H1 (cell line): Measurements from ENCODE around the gene NKX6-1. TPM values are rescaled to one million over a fixed set of nuclear protein-coding genes. Genes with fewer than 3 reads are reported as not detected.

ENCODE experiments used
- CTCF ChIA-PET: fragments of 300-600 bp; sonication (Branson Sonifier 250); formaldehyde crosslinking; loops from one replicate; lab custom pipeline; 2021; ENCODE audit not compliant: partially characterized antibody; lab: Charles Lee
- POLR2A ChIA-PET: fragments of 300-600 bp; sonication (Branson Sonifier 250); formaldehyde crosslinking; loops from one replicate; lab custom pipeline; 2021; ENCODE audit warnings: inconsistent platforms; ENCODE audit not compliant: partially characterized antibody; lab: Charles Lee
- DNase-seq, 2 experiments: peaks; one replicate each; pipeline versions ENCODE4 v3.0.0 to v3.0.0-alpha.2; 2010 to 2022; ENCODE audit warnings: low spot score in 2 of 2, low read depth in 1 of 2, mixed read lengths in 1 of 2
- FAIRE-seq: peaks from 2 replicates; lab custom pipeline; 2011; peaks lifted over from hg19 to GRCh38; lab: Jason Lieb, UNC
- H2AFZ ChIP-seq: 2 replicates; pipeline ENCODE4 v1.8.1; 2012; ENCODE audit warnings: low read length, inconsistent platforms
- H2AK5ac ChIP-seq: 2 replicates; pipeline ENCODE4 v1.6.1; 2013; ENCODE audit warnings: low read depth, low read length
- H2BK120ac ChIP-seq: replicated peaks from 2 replicates; pipeline ENCODE3; 2013; ENCODE audit warnings: low read depth, low read length, inconsistent platforms
- H2BK12ac ChIP-seq: 2 replicates; pipeline ENCODE4 v1.6.1; 2013; ENCODE audit warnings: low read depth, low read length
- H2BK15ac ChIP-seq: 2 replicates; pipeline ENCODE4 v1.6.1; 2013; ENCODE audit warnings: low read length
- H2BK20ac ChIP-seq: 2 replicates; pipeline ENCODE4 v1.6.1; 2013; ENCODE audit warnings: low read length
- H2BK5ac ChIP-seq: 2 replicates; pipeline ENCODE4 v1.6.1; 2013; ENCODE audit warnings: low read depth, low read length
- H3K14ac ChIP-seq: 2 replicates; pipeline ENCODE4 v1.6.1; 2013; ENCODE audit warnings: inconsistent platforms; ENCODE audit not compliant: insufficient read length
- H3K18ac ChIP-seq: 2 replicates; pipeline ENCODE4 v1.6.1; 2013; ENCODE audit warnings: low read length; ENCODE audit errors: extremely low read depth
- H3K23ac ChIP-seq: 2 replicates; pipeline ENCODE4 v1.6.1; 2013; ENCODE audit warnings: inconsistent platforms; ENCODE audit not compliant: insufficient read length
- H3K23me2 ChIP-seq: 2 replicates; pipeline ENCODE4 v1.6.1; 2013; ENCODE audit warnings: low read depth, low read length
- H3K27ac ChIP-seq: 2 replicates; pipeline ENCODE4 v1.6.1; 2011; ENCODE audit warnings: low read depth, low read length, inconsistent platforms
- H3K27me3 ChIP-seq, 4 experiments: replicated peaks in 1 of 4; 1 replicate in 1 of 4; 2 replicates in 3 of 4; pipeline versions ENCODE4 v1.6.1 to v1.8.1; 2011 to 2013; ENCODE audit warnings: low read length in 3 of 4, mild to moderate bottlenecking in 3 of 4, inconsistent platforms in 2 of 4, mixed read lengths in 2 of 4, moderate library complexity in 1 of 4; ENCODE audit not compliant: control insufficient read depth in 3 of 4, insufficient read depth in 3 of 4; ENCODE audit errors: extremely low read depth in 1 of 4
- H3K36me3 ChIP-seq, 4 experiments: 2 replicates each; pipeline versions ENCODE4 v1.6.1 to v1.8.1; 2011 to 2013; ENCODE audit warnings: mild to moderate bottlenecking in 4 of 4, low read length in 3 of 4, moderate library complexity in 2 of 4, control low read depth in 1 of 4, inconsistent platforms in 1 of 4; ENCODE audit not compliant: insufficient read depth in 4 of 4, control insufficient read depth in 2 of 4
- H3K4ac ChIP-seq: replicated peaks from 2 replicates; pipeline ENCODE3; 2013; ENCODE audit warnings: low read length, low read depth, mixed read lengths, inconsistent platforms; ENCODE audit not compliant: insufficient read length
- H3K4me1 ChIP-seq, 4 experiments: replicated peaks in 1 of 4; 1 replicate in 1 of 4; 2 replicates in 3 of 4; pipeline versions ENCODE4 v1.6.1 to v1.8.1; 2011 to 2013; ENCODE audit warnings: low read length in 3 of 4, inconsistent platforms in 2 of 4, mixed read lengths in 1 of 4; ENCODE audit not compliant: insufficient read depth in 4 of 4, control insufficient read depth in 3 of 4
- H3K4me2 ChIP-seq, 2 experiments: 2 replicates each; pipeline versions ENCODE4 v1.6.1 to v1.8.1; 2011 to 2013; ENCODE audit warnings: low read depth in 2 of 2, low read length in 2 of 2, control low read depth in 1 of 2, inconsistent platforms in 1 of 2, mild to moderate bottlenecking in 1 of 2; ENCODE audit not compliant: insufficient read depth in 1 of 2
- H3K4me3 ChIP-seq, 4 experiments: fragments of 200-600, 300-600 bp in 1 of 4; sonication (generic), shearing (Covaris generic), sonication (Bioruptor Twin) in 1 of 4; 2 replicates each; pipeline versions ENCODE4 v1.5.1 to v1.8.1; 2011 to 2016; ENCODE audit warnings: low read length in 4 of 4, low read depth in 3 of 4, control low read depth in 2 of 4, inconsistent platforms in 2 of 4, mild to moderate bottlenecking in 2 of 4, mixed read lengths in 1 of 4, moderate library complexity in 1 of 4; ENCODE audit not compliant: insufficient read depth in 2 of 4; ENCODE audit errors: extremely low read depth in 1 of 4
- H3K56ac ChIP-seq: replicated peaks from 2 replicates; pipeline ENCODE3; 2013; ENCODE audit warnings: low read depth, mild to moderate bottlenecking, mixed read lengths, low read length, inconsistent platforms; ENCODE audit not compliant: insufficient read length
- H3K79me1 ChIP-seq: 2 replicates; pipeline ENCODE4 v1.6.1; 2013; ENCODE audit warnings: low read depth, low read length, control low read depth
- H3K79me2 ChIP-seq, 2 experiments: 2 replicates each; pipeline versions ENCODE4 v1.6.1 to v1.8.1; 2012 to 2013; ENCODE audit warnings: low read length in 2 of 2, mild to moderate bottlenecking in 2 of 2, inconsistent platforms in 1 of 2; ENCODE audit not compliant: insufficient read depth in 2 of 2, control insufficient read depth in 1 of 2
- H3K9ac ChIP-seq, 4 experiments: replicated peaks in 1 of 4; 1 replicate in 1 of 4; 2 replicates in 3 of 4; pipeline versions ENCODE4 v1.6.1 to v1.8.1; 2011 to 2013; ENCODE audit warnings: low read depth in 3 of 4, low read length in 3 of 4, control low read depth in 2 of 4, mild to moderate bottlenecking in 2 of 4, moderate library complexity in 2 of 4, inconsistent platforms in 1 of 4; ENCODE audit errors: extremely low read depth in 1 of 4
- H3K9me3 ChIP-seq, 2 experiments: 2 replicates each; pipeline versions ENCODE4 v1.6.1 to v1.8.1; 2012 to 2013; ENCODE audit warnings: mild to moderate bottlenecking in 2 of 2, moderate library complexity in 2 of 2, control low read depth in 1 of 2, inconsistent platforms in 1 of 2, low read depth in 1 of 2, low read length in 1 of 2, mixed read lengths in 1 of 2; ENCODE audit not compliant: insufficient read depth in 2 of 2
- H4K20me1 ChIP-seq, 2 experiments: replicated peaks in 1 of 2; 2 replicates each; pipeline versions ENCODE3 to v1.8.1; 2011 to 2013; ENCODE audit warnings: inconsistent platforms in 2 of 2, low read length in 2 of 2, mild to moderate bottlenecking in 1 of 2; ENCODE audit not compliant: insufficient read depth in 2 of 2, control insufficient read depth in 1 of 2
- H4K5ac ChIP-seq: 2 replicates; pipeline ENCODE4 v1.6.1; 2013; ENCODE audit warnings: low read length, low read depth, mixed read lengths, inconsistent platforms; ENCODE audit not compliant: insufficient read length
- H4K8ac ChIP-seq: 2 replicates; pipeline ENCODE4 v1.8.0; 2013; ENCODE audit warnings: mild to moderate bottlenecking, moderate library complexity, low read length, inconsistent platforms; ENCODE audit not compliant: insufficient read depth; ENCODE audit errors: extremely low read depth
- H4K91ac ChIP-seq: replicated peaks from 2 replicates; pipeline ENCODE3; 2013; ENCODE audit warnings: low read length, mixed read lengths, inconsistent platforms; ENCODE audit not compliant: insufficient read length
- CREB1 ChIP-seq: IDR thresholded peaks from 2 replicates; pipeline ENCODE4 v1.6.1; 2012; ENCODE audit warnings: inconsistent platforms
- CTCF ChIP-seq, 3 experiments: IDR thresholded peaks; 1 replicate in 2 of 3; 2 replicates in 1 of 3; pipeline versions ENCODE4 v1.5.1 to v1.6.1; 2011; ENCODE audit warnings: low read length in 3 of 3, mild to moderate bottlenecking in 3 of 3, inconsistent platforms in 2 of 3, low read depth in 1 of 3, moderate library complexity in 1 of 3; ENCODE audit not compliant: insufficient read depth in 1 of 3; ENCODE audit errors: control extremely low read depth in 1 of 3
- EP300 ChIP-seq, 2 experiments: IDR thresholded peaks; 1 replicate in 1 of 2; 2 replicates in 1 of 2; pipeline ENCODE4 v1.6.1; 2011 to 2012; ENCODE audit warnings: low read depth in 2 of 2, low read length in 2 of 2, mild to moderate bottlenecking in 2 of 2, borderline replicate concordance in 1 of 2, inconsistent platforms in 1 of 2, moderate library complexity in 1 of 2
- EZH2 ChIP-seq: fragments of 200-600 bp; sonication (generic); IDR thresholded peaks from 2 replicates; pipeline ENCODE4 v1.7.1; 2012; ENCODE audit warnings: low read depth, mild to moderate bottlenecking, moderate library complexity, low read length, inconsistent platforms; ENCODE audit not compliant: severe bottlenecking
- MAX ChIP-seq: IDR thresholded peaks from 2 replicates; pipeline ENCODE4 v1.6.1; 2012; ENCODE audit warnings: inconsistent platforms
- RBBP5 ChIP-seq: IDR thresholded peaks from 2 replicates; pipeline ENCODE4 v1.7.1; 2012; ENCODE audit warnings: low read depth, mild to moderate bottlenecking, inconsistent platforms, low read length, moderate library complexity, borderline replicate concordance
- SIN3A ChIP-seq, 2 experiments: IDR thresholded peaks in 1 of 2; conservative IDR thresholded peaks in 1 of 2; 2 replicates each; pipeline ENCODE4 v1.6.1; 2011 to 2012; ENCODE audit warnings: low read length in 2 of 2, improper control_type of control experiment in 1 of 2, low read depth in 1 of 2, mild to moderate bottlenecking in 1 of 2
- SIX5 ChIP-seq: IDR thresholded peaks from 2 replicates; pipeline ENCODE4 v1.6.1; 2011; ENCODE audit warnings: mild to moderate bottlenecking, low read depth, low read length
- WGBS, 2 experiments: shearing (Covaris generic) in 1 of 2; methylation state at CpG; one replicate each; pipeline versions ENCODE4 v1.1.6 to v1.1.7; 2013 to 2015; ENCODE audit warnings: low lambda C conversion rate in 2 of 2, mixed read lengths in 2 of 2, inconsistent platforms in 1 of 2, low coverage in 1 of 2, missing lambda C conversion rate in 1 of 2; ENCODE audit not compliant: insufficient replicate concordance in 2 of 2, insufficient coverage in 1 of 2, insufficient read length in 1 of 2; ENCODE audit errors: extremely low coverage in 1 of 2, missing lambda C conversion rate in 1 of 2; 5-methylcytosine and 5-hydroxymethylcytosine counted together
- polyA plus RNA-seq, 7 experiments: library from polyadenylated mRNA; depleted of rRNA in 3 of 7; stranded (reverse) in 5 of 7; unstranded in 2 of 7; fragments of >200 nt in 5 of 7; fragments of 200-250 nt in 2 of 7; gene quantifications; 1 replicate in 5 of 7; 2 replicates in 1 of 7; 4 replicates in 1 of 7; pipeline versions ENCODE4 v1.2.1 to v1.2.3, GENCODE V29; 2011 to 2013; ENCODE audit warnings: missing spikeins in 2 of 7, mixed read lengths in 2 of 7
- total RNA-seq: library from RNA; stranded (reverse); fragmentation: NEBNext Ultra II Directional; extraction: Animal tissue kit (Norgen Biotek cat#: 25700); gene quantifications from 2 replicates; pipeline ENCODE4 v1.2.1, GENCODE V29; 2021

The NKX6-1 gene
- total and polyA plus RNA-seq, 2 of the 8 experiments (the other 6 are each of a cell fraction or from before 2014, with no cell fraction given): 0.03 to 0.45 TPM

- H3K9me3 ChIP-seq: no peaks in the 10 kb centered on the region
- H3K79me1 ChIP-seq: no peaks in the 10 kb centered on the region
- H2BK12ac ChIP-seq: no peak overlapping the region
- no peak overlapping the region for H2BK20ac ChIP-seq
- DNase-seq (peak in 1 of 2 experiments; percentile 70), FAIRE-seq (no peak)
- H3K36me3 ChIP-seq: peaks cover 0 to 11% (median 0%) of the 10 kb centered on the region in 4 experiments; a peak in 1 of 8 replicates
- H3K4me3 ChIP-seq: peak overlapping the region in 3 of 4 experiments; percentile 12 to 65 (median 26); a peak in 3 of 8 replicates
- no peak overlapping the region for H3K56ac ChIP-seq
- no peak overlapping the region; the same call in 1 of the 2 replicates for H4K8ac ChIP-seq
- peak overlapping the region; percentile 81 to 87 for H3K4me2 ChIP-seq
- peaks cover 9 to 32% (median 21%) of the 10 kb centered on the region in 4 experiments for H3K4me1 ChIP-seq
- no peak overlapping the region for H3K18ac ChIP-seq
- H3K9ac ChIP-seq: no peak overlapping the region
- H3K14ac ChIP-seq: no peak overlapping the region
- H4K5ac ChIP-seq: no peak overlapping the region
- ChIA-PET CTCF (interaction anchor here (1.2 to 5.0 kb wide), 2 partner anchors 13 to 20 kb away, joined by 6 to 69 read pairs; no protein-coding TSS in a partner anchor), POLR2A (interaction anchor here (0.6 to 1.0 kb wide), 2 partner anchors 12 to 118 kb away, joined by 3 to 4 read pairs; no protein-coding TSS in a partner anchor)
- H4K20me1 ChIP-seq: peaks cover 4 to 6% of the 10 kb centered on the region in 2 experiments
- no peak overlapping the region for H2BK120ac ChIP-seq
- H3K23ac ChIP-seq: no peak overlapping the region
- peaks cover 67 to 97% (median 88%) of the 10 kb centered on the region in 4 experiments for H3K27me3 ChIP-seq
- no peak overlapping the region for H2BK15ac ChIP-seq
- no peak overlapping the region for H3K4ac ChIP-seq
- no peak overlapping the region for H2BK5ac ChIP-seq
- no peak overlapping the region for H2AFZ ChIP-seq
- no peak overlapping the region for H3K27ac ChIP-seq
- 4% methylated on average over 21 of the region's 21 CpGs; no CpG with 5 or more reads in 1 of the 2 experiments for WGBS, 2 experiments
- no peak overlapping the region for H4K91ac ChIP-seq
- peaks cover 35% of the 10 kb centered on the region; the same call in 1 of the 2 replicates for H3K23me2 ChIP-seq
- H2AK5ac ChIP-seq: no peak overlapping the region
- H3K79me2 ChIP-seq: no peaks in the 10 kb centered on the region
- TF ChIP-seq CTCF (IDR thresholded peaks at IDR 0.05; ENCODE audit: control extremely low read depth in 1 of 3, insufficient read depth in 1 of 3, low read depth in 1 of 3, low read length in 3 of 3) (no peak), MAX (peak; percentile 6; the same call in 1 of the 2 replicates), SIX5 (no peak), EP300 (IDR thresholded peaks at IDR 0.05; ENCODE audit: borderline replicate concordance in 1 of 2, low read depth in 2 of 2, low read length in 2 of 2) (no peak), RBBP5 (no peak), SIN3A (conservative IDR thresholded peaks at IDR 0.05 in 1 of 2, IDR thresholded peaks at IDR 0.05 in 1 of 2; ENCODE audit: low read depth in 1 of 2, low read length in 2 of 2) (no peak), CREB1 (no peak), EZH2 (peak; percentile 27)
Measured at GRCh38 chr4:84495118-84495793, 3.8 kb downstream of the NKX6-1 start.
